ENCODE measurements around the gene SLC48A1. TPM values are rescaled to one million over a fixed set of nuclear protein-coding genes. Genes with fewer than 3 reads are reported as not detected.

SLC48A1 gene
- total RNA-seq, 1 donor = 25.1 TPM

DNA sequence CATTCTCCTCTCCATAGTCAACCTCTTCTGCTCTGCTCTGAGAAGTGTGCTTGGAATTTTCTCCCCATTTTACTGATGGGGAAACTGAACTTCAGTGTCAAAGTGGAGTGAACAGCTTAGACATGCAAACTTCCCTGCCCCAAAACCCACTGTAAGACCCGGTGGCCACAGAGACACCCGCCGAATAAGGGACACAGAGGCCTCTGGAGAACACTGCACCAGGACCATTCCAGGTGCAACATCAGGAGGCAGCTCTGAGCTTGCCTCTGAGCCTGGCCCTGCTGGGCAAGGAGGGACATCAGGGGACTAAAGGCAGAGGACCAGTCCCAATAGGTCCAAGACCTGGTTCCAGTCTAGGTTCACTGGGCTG is 45.0 kb downstream of the SLC48A1 start:
- TF ChIP-seq, protein P1, sequence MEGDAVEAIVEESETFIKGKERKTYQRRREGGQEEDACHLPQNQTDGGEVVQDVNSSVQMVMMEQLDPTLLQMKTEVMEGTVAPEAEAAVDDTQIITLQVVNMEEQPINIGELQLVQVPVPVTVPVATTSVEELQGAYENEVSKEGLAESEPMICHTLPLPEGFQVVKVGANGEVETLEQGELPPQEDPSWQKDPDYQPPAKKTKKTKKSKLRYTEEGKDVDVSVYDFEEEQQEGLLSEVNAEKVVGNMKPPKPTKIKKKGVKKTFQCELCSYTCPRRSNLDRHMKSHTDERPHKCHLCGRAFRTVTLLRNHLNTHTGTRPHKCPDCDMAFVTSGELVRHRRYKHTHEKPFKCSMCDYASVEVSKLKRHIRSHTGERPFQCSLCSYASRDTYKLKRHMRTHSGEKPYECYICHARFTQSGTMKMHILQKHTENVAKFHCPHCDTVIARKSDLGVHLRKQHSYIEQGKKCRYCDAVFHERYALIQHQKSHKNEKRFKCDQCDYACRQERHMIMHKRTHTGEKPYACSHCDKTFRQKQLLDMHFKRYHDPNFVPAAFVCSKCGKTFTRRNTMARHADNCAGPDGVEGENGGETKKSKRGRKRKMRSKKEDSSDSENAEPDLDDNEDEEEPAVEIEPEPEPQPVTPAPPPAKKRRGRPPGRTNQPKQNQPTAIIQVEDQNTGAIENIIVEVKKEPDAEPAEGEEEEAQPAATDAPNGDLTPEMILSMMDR (IDR thresholded peaks at IDR 0.05; ENCODE audit: insufficient read depth, low read length) = no peak
- no peak for DNase-seq (ENCODE audit: low read depth)
- peak overlapping the region; percentile 88 for H3K4me3 ChIP-seq (ENCODE audit: low read depth, low read length)

DNA sequence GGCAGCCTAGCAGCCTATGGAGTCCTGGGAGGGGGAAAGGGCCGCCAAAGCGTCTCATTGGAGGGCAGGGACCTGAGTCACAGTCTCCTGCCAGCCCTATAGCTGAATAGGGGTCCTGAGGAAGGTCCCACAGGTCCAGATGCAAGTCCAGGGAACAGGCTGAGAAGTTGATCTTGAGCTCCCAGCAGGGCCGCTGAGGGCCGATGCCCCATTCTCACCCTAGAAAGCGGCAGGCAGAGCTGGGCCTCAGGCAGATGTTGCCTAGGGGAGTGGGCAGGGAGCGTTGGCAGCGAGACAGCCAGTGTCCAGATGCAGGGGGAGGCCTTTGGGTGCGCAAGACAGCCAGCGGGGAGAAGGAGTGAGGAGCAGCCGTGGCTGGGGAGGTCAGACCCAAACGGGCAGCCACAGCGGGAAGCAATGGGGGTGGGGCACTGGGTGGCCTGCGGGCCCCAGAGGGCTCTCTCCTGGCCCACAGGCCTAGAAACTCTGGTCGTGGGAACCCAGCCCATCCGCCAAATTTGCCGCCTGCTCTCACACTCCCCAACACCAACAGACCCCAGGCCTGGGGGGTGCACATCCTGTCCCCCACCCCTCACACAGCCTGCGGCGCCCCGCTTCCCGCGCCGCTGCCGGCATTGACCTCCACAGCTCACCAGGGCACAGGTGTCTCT is 45.6 kb downstream of the SLC48A1 start:
- TF ChIP-seq, protein P1 (IDR thresholded peaks at IDR 0.05; ENCODE audit: insufficient read depth, low read length) = no peak
- peak overlapping the region; percentile 88 for H3K4me3 ChIP-seq (ENCODE audit: low read depth, low read length)
- no peak for DNase-seq (ENCODE audit: low read depth)

DNA sequence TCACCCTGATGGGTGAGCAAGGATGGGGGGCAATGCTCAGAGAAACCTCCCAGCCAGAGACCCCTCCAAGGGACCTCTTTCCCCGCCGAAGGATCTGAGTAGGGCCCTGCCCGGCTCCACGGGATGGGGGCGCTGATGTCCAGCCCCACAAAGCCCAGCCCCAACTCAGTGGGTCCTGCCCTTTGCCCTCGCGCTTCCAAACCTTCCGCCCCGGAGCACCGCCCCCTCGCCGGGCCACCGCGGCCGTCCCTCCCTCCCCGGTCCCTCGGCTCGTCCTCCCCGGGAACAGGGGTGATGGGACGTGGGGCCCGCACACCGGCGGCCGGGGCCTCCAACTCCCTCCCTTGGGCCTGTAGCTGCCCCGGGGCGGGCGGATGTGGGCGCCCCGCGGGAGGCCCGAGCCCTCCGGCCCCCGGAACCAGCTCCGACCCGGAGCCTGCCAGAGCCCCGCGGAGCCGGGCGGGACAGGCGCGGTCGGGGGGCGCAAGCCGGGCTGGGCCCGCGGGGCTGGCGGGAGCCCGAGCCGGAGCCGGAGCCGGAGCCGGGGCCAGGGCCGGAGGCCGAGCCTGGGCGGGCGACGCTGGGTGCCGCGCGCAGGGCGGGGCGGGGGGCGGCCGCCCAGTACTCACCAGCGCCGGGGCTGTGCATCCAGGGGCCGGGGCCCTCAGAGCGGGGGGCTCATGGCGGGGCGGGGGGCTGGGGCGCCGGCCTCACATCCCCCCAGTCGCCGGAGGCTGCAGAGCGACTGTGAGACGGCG is 46.3 kb downstream of the SLC48A1 start:
- DNase-seq (ENCODE audit: low read depth) = no peak
- H3K4me3 ChIP-seq (ENCODE audit: low read depth, low read length) = peak overlapping the region; percentile 88
- TF ChIP-seq, protein P1 (IDR thresholded peaks at IDR 0.05; ENCODE audit: insufficient read depth, low read length) = peak; percentile 50

DNA sequence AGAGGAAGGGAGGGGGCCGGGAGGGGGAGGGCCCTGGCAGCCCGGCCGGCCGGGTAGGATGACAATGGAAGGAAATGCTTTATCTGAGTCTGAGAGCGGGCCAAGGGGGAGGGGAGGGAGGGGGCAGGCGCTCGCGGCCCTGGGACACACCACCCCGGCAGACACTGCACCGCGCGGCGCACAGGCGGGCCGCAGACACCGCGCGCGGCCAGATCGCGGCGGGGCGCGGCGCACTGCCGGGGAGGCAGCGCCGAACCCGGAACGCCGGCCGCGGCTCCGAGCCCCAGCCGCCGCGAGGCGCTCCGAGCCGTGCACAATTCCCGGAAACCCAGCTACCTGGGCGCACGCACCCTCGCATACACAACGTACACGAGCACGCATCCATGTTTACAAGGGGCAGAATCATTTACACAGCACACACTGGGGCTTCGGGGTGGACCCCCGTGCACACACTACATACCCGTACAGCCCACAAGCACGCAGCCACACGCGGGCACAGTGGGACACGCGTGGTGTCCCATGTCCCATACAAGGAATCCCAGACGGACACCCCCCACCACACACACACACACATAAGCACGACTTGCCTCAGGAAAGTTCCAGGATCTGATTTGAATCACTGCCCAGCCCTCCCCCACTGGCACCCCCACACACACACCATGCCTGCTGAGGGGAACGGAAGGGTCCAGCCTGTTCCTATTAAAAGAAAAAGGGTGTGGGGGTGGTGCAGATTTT is 47.0 kb downstream of the SLC48A1 start, which contains the start of gene HDAC7:
TSS of gene HDAC7 (minus strand) at position 8 of the 735 bp plus-strand sequence. CDS start 118 bp downstream, outside the sequence.
- H3K4me3 ChIP-seq (ENCODE audit: low read depth, low read length) = peak within 1 kb of the TSS; percentile 88
- DNase-seq (ENCODE audit: low read depth) = peak; percentile 89
- TF ChIP-seq, protein P1 (IDR thresholded peaks at IDR 0.05; ENCODE audit: insufficient read depth, low read length) = no peak

DNA sequence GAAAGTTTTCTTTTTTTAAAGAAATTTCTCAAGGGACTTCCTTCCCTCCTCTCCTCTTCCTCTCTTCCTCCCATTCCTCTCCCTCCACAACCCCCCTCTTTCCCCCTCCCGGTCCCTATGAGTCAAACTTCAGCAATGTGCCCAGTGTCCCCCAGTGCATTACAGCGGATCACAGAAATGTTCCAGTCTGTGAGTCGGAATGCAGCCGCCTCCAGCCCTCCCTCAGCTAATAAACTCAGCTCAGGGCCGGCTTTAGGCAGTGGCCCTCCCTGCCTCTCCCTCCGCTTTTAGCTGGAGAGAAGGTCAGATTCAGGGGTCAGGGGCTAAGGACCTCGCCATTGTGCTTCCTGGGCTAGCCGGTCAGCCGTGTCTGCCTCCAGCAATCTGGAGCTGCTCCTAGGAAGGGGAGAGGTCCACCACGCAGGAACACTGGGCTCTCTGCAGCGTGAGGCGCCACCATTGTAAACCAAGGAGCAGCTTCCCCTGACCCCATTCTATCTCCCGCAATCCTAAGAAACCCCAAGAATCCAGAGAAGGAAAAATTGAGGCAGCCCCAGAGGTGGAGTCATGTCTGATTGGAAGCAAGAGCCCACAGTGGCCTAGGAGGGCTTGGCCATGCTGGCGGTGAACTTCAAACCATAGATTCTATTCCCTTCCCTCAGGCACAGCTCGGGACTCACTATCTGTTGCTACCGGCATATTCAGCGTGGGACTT is 47.8 kb downstream of the SLC48A1 start:
- TF ChIP-seq, protein P1 (IDR thresholded peaks at IDR 0.05; ENCODE audit: insufficient read depth, low read length) = no peak
- DNase-seq (ENCODE audit: low read depth) = peak; percentile 98
- H3K4me3 ChIP-seq (ENCODE audit: low read depth, low read length) = peak overlapping the region; percentile 88

DNA sequence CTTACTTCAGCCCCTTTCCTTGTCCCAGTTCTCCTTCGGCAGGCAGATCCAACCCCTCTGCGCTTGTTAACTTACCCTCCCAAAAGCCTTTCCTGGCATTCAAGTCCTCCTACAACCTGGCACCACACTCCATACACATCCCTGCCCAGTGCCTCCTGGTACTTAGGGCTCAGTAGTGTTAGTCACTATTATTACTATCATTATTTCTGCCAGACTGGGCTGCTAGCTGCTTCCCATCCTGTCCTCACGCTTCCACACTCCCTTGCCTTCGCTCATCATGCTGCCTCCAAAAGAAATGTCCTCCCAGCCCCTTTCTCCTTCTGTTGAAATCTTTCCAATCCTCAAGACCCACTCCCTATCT is 48.3 kb downstream of the SLC48A1 start:
- no peak overlapping the region for H3K4me3 ChIP-seq (ENCODE audit: low read depth, low read length)
- TF ChIP-seq, protein P1 (IDR thresholded peaks at IDR 0.05; ENCODE audit: insufficient read depth, low read length) = no peak
- no peak for DNase-seq (ENCODE audit: low read depth)
